ENCODE results near the gene CNRIP1.

DNA sequence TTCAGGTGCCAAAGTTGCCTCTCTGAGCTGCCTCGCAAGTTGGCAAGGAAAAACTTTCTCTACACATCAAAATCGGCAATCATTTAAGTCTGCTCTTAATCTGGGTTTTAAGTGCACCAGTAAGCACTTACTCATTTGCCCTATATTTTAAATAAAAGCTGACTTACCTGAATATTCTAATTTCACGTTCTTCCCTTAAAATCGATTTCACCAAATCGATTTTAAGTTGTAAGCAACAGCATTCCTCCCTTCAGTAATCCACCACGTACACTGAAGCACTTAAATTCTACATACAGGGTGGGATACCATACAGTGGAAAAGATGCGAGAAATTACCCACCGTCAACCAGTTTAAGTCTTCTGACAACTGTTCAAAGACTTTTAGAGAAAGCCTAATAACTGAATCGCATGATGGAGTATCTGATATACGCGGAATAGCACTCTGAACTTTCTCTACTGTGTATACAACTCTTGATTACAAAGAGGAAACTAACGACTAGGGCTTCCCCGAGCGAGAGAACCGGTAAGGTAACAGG, 69.0 kb downstream of the CNRIP1 start:
- TF ChIP-seq EP300 (IDR thresholded peaks at IDR 0.05): no peak
- no peak for TF ChIP-seq CTCF (IDR thresholded peaks at IDR 0.05)
- TF ChIP-seq POLR2A (IDR thresholded peaks at IDR 0.05; ENCODE audit: low read depth): no peak
- TF ChIP-seq POLR2AphosphoS5 (IDR thresholded peaks at IDR 0.05): no peak
